Measurements from ENCODE around the gene C3orf70.

The C3orf70 gene

GRCh38 chr3:185082829-185083228 lies 70.0 kb downstream of the C3orf70 start:
- no peak for TF ChIP-seq GATA3 (IDR thresholded peaks at IDR 0.05; ENCODE audit: low read depth, low read length)
- no peak for TF ChIP-seq GATA2 (IDR thresholded peaks at IDR 0.05; ENCODE audit: low read depth, low read length)

GRCh38 chr3:185082149-185082548 lies 70.7 kb downstream of the C3orf70 start:
- TF ChIP-seq GATA3 (IDR thresholded peaks at IDR 0.05; ENCODE audit: low read depth, low read length): no peak
- no peak for TF ChIP-seq GATA2 (IDR thresholded peaks at IDR 0.05; ENCODE audit: low read depth, low read length)

- no peak for TF ChIP-seq GATA3 (IDR thresholded peaks at IDR 0.05; ENCODE audit: low read depth, low read length)
- TF ChIP-seq GATA2 (IDR thresholded peaks at IDR 0.05; ENCODE audit: low read depth, low read length): no peak
These were observed 71.3 kb downstream of the C3orf70 start for GRCh38 chr3:185081521-185081920.

- TF ChIP-seq GATA2 (IDR thresholded peaks at IDR 0.05; ENCODE audit: low read depth, low read length) (no peak), GATA3 (IDR thresholded peaks at IDR 0.05; ENCODE audit: low read depth, low read length) (no peak)
These were observed 73.2 kb downstream of the C3orf70 start for GRCh38 chr3:185079625-185080024.

- TF ChIP-seq GATA3 (IDR thresholded peaks at IDR 0.05; ENCODE audit: low read depth, low read length): no peak
These were observed 76.6 kb downstream of the C3orf70 start for GRCh38 chr3:185076219-185076618.

- TF ChIP-seq GATA2 (IDR thresholded peaks at IDR 0.05; ENCODE audit: low read depth, low read length): no peak
These were observed 77.3 kb downstream of the C3orf70 start for GRCh38 chr3:185075547-185075946.

- no peak for TF ChIP-seq GATA3 (IDR thresholded peaks at IDR 0.05; ENCODE audit: low read depth, low read length)
These were observed 81.5 kb downstream of the C3orf70 start for GRCh38 chr3:185071287-185071800.

GRCh38 chr3:185070491-185071286 lies 82.2 kb downstream of the C3orf70 start:
- TF ChIP-seq GATA2 (IDR thresholded peaks at IDR 0.05; ENCODE audit: low read depth, low read length) (no peak), GATA3 (IDR thresholded peaks at IDR 0.05; ENCODE audit: low read depth, low read length) (no peak)

- TF ChIP-seq GATA3 (IDR thresholded peaks at IDR 0.05; ENCODE audit: low read depth, low read length) (no peak), GATA2 (IDR thresholded peaks at IDR 0.05; ENCODE audit: low read depth, low read length) (no peak)
These were observed 83.5 kb downstream of the C3orf70 start for GRCh38 chr3:185069037-185070030.

GRCh38 chr3:185067173-185067572 lies 85.7 kb downstream of the C3orf70 start:
- TF ChIP-seq GATA2 (IDR thresholded peaks at IDR 0.05; ENCODE audit: low read depth, low read length) (no peak), GATA3 (IDR thresholded peaks at IDR 0.05; ENCODE audit: low read depth, low read length) (no peak)

- TF ChIP-seq GATA3 (IDR thresholded peaks at IDR 0.05; ENCODE audit: low read depth, low read length) (no peak), GATA2 (IDR thresholded peaks at IDR 0.05; ENCODE audit: low read depth, low read length) (no peak)
These were observed 86.6 kb downstream of the C3orf70 start for GRCh38 chr3:185066251-185066650.

- TF ChIP-seq GATA3 (IDR thresholded peaks at IDR 0.05; ENCODE audit: low read depth, low read length): no peak
- peak; percentile 13; the same call in 1 of the 2 replicates for TF ChIP-seq GATA2 (IDR thresholded peaks at IDR 0.05; ENCODE audit: low read depth, low read length)
These were observed 87.8 kb downstream of the C3orf70 start for GRCh38 chr3:185065059-185065458.

- no peak for TF ChIP-seq GATA3 (IDR thresholded peaks at IDR 0.05; ENCODE audit: low read depth, low read length)
- TF ChIP-seq GATA2 (IDR thresholded peaks at IDR 0.05; ENCODE audit: low read depth, low read length): no peak
These were observed 89.4 kb downstream of the C3orf70 start for GRCh38 chr3:185063431-185063830.

- TF ChIP-seq GATA3 (IDR thresholded peaks at IDR 0.05; ENCODE audit: low read depth, low read length): no peak
- no peak for TF ChIP-seq GATA2 (IDR thresholded peaks at IDR 0.05; ENCODE audit: low read depth, low read length)
These were observed 90.7 kb downstream of the C3orf70 start for GRCh38 chr3:185062191-185062590.

All from SH-SY5Y (cell line).